Measurements from ENCODE around the gene IRF2. TPM values are rescaled to one million over a fixed set of nuclear protein-coding genes. Genes with fewer than 3 reads are reported as not detected.

Gene IRF2
- total RNA-seq, 1 donor from 2014 or later: 7.3 TPM

- no peak for FAIRE-seq
- DNase-seq (ENCODE audit: low spot score in 2 of 2): no peak
Measured at GRCh38 chr4:184413261-184414046, 60.9 kb downstream of the IRF2 start.

- DNase-seq (ENCODE audit: low spot score in 2 of 2) (no peak), FAIRE-seq (no peak)
Measured at GRCh38 chr4:184410748-184411147, 63.6 kb downstream of the IRF2 start.

- FAIRE-seq: no peak
Measured at GRCh38 chr4:184409911-184410692, 64.2 kb downstream of the IRF2 start.

GRCh38 chr4:184409502-184409901 lies 64.8 kb downstream of the IRF2 start:
- DNase-seq (ENCODE audit: low spot score in 2 of 2): no peak
- FAIRE-seq: no peak

More at GRCh38 chr4:184409911-184410692, 64.2 kb downstream of the IRF2 start:
- DNase-seq (ENCODE audit: low spot score in 2 of 2): no peak

GRCh38 chr4:184408684-184409081 lies 65.7 kb downstream of the IRF2 start:
- DNase-seq (ENCODE audit: low spot score in 2 of 2): no peak
- FAIRE-seq: no peak

GRCh38 chr4:184408021-184408683 lies 66.2 kb downstream of the IRF2 start:
- no peak for FAIRE-seq
- no peak for DNase-seq (ENCODE audit: low spot score in 2 of 2)

- DNase-seq (ENCODE audit: low spot score in 2 of 2) (no peak), FAIRE-seq (no peak)
Measured at GRCh38 chr4:184406958-184407391, 67.4 kb downstream of the IRF2 start.

- no peak for DNase-seq (ENCODE audit: low spot score in 2 of 2)
- no peak for FAIRE-seq
Measured at GRCh38 chr4:184404047-184404446, 70.3 kb downstream of the IRF2 start.

- FAIRE-seq: no peak
Measured at GRCh38 chr4:184403384-184403781, 71.0 kb downstream of the IRF2 start.

GRCh38 chr4:184402740-184403383 lies 71.5 kb downstream of the IRF2 start:
- DNase-seq (ENCODE audit: low spot score in 2 of 2) (no peak), FAIRE-seq (no peak)

More at GRCh38 chr4:184403384-184403781, 71.0 kb downstream of the IRF2 start:
- DNase-seq (ENCODE audit: low spot score in 2 of 2): no peak

- DNase-seq (ENCODE audit: low spot score in 2 of 2): no peak
- no peak for FAIRE-seq
Measured at GRCh38 chr4:184402239-184402638, 72.1 kb downstream of the IRF2 start.

GRCh38 chr4:184401397-184402171 lies 72.8 kb downstream of the IRF2 start:
- FAIRE-seq (no peak), DNase-seq (ENCODE audit: low spot score in 2 of 2) (no peak)

GRCh38 chr4:184400891-184401290 lies 73.5 kb downstream of the IRF2 start:
- FAIRE-seq: no peak

GRCh38 chr4:184400375-184400870 lies 73.9 kb downstream of the IRF2 start:
- FAIRE-seq: no peak
- DNase-seq (ENCODE audit: low spot score in 2 of 2): no peak

More at GRCh38 chr4:184400891-184401290, 73.5 kb downstream of the IRF2 start:
- no peak for DNase-seq (ENCODE audit: low spot score in 2 of 2)

GRCh38 chr4:184399512-184399908 lies 74.8 kb downstream of the IRF2 start:
- DNase-seq (ENCODE audit: low spot score in 2 of 2) (no peak), FAIRE-seq (no peak)

- DNase-seq (ENCODE audit: low spot score in 2 of 2) (no peak), FAIRE-seq (no peak)
Measured at GRCh38 chr4:184398741-184399511, 75.4 kb downstream of the IRF2 start.

GRCh38 chr4:184397516-184398163 lies 76.7 kb downstream of the IRF2 start:
- no peak for DNase-seq (ENCODE audit: low spot score in 2 of 2)
- no peak for FAIRE-seq

Data from frontal cortex (tissue), 4 donors.